ENCODE measurements around the gene HSF2BP. TPM values are rescaled to one million over a fixed set of nuclear protein-coding genes. Genes with fewer than 3 reads are reported as not detected.
"Not testable (repeated sequence)": the region's sequence is repeated elsewhere in the genome, so short reads cannot be mapped to it uniquely, and the experiment has no call there.

HSF2BP gene
- total and polyA plus RNA-seq, 2 of the 8 experiments (the other 6 are each of a cell fraction or from before 2014, with no cell fraction given), result 0.51 to 0.93 TPM

DNA sequence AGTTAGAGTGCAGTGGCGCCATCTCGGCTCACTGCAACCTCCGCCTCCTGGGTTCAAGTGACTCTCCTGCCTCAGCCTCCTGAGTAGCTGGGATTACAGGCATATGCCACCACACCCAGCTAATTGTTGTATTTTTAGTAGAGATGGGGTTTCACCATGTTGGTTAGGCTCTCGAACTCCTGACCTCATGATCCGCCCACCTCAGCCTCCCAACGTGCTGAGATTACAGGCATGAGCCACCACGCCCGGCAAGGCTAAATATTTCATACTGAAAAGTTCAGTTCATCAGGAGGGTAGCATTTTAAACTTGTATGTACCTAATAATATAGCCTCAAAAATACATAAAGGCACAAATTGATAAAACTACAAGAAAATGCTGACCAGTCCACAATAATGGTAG lies 63.5 kb downstream of the HSF2BP start:
- CTCF ChIA-PET (ENCODE audit: partially characterized antibody), result interaction anchor here (0.6 to 4.6 kb wide), 5 partner anchors 16 to 115 kb away, joined by 3 to 32 read pairs (median 3); no protein-coding TSS in a partner anchor
- not testable (repeated sequence) for FAIRE-seq; H3K79me1 ChIP-seq (ENCODE audit: low read depth, low read length); H3K23me2 ChIP-seq (ENCODE audit: low read depth, low read length); H3K18ac ChIP-seq (ENCODE audit: extremely low read depth, low read length); H4K91ac ChIP-seq (replicated peaks; ENCODE audit: insufficient read length, low read length); H2BK15ac ChIP-seq (ENCODE audit: low read length); H4K8ac ChIP-seq (ENCODE audit: extremely low read depth, insufficient read depth, low read length); H3K4me1 ChIP-seq (replicated peaks in 1 of 4; ENCODE audit: control insufficient read depth in 3 of 4, insufficient read depth in 4 of 4, low read length in 3 of 4); H3K4me2 ChIP-seq (ENCODE audit: insufficient read depth in 1 of 2, low read depth in 2 of 2, low read length in 2 of 2); H3K14ac ChIP-seq (ENCODE audit: insufficient read length); H3K27me3 ChIP-seq (replicated peaks in 1 of 4; ENCODE audit: control insufficient read depth in 3 of 4, extremely low read depth in 1 of 4, insufficient read depth in 3 of 4, low read length in 3 of 4); H3K4me3 ChIP-seq (ENCODE audit: extremely low read depth in 1 of 4, insufficient read depth in 2 of 4, low read depth in 3 of 4, low read length in 4 of 4); H3K4ac ChIP-seq (replicated peaks; ENCODE audit: insufficient read length, low read depth, low read length); H3K27ac ChIP-seq (ENCODE audit: low read depth, low read length); H2BK12ac ChIP-seq (ENCODE audit: low read depth, low read length); H3K56ac ChIP-seq (replicated peaks; ENCODE audit: insufficient read length, low read depth, low read length); H3K79me2 ChIP-seq (ENCODE audit: control insufficient read depth in 1 of 2, insufficient read depth in 2 of 2, low read length in 2 of 2); H2AFZ ChIP-seq (ENCODE audit: low read length); H2BK20ac ChIP-seq (ENCODE audit: low read length); H3K9me3 ChIP-seq (ENCODE audit: insufficient read depth in 2 of 2, low read depth in 1 of 2, low read length in 1 of 2); DNase-seq (ENCODE audit: low read depth in 1 of 2, low spot score in 2 of 2); H3K9ac ChIP-seq (replicated peaks in 1 of 4; ENCODE audit: extremely low read depth in 1 of 4, low read depth in 3 of 4, low read length in 3 of 4); H2BK120ac ChIP-seq (replicated peaks; ENCODE audit: low read depth, low read length); H2AK5ac ChIP-seq (ENCODE audit: low read depth, low read length); H4K5ac ChIP-seq (ENCODE audit: insufficient read length, low read depth, low read length); H2BK5ac ChIP-seq (ENCODE audit: low read depth, low read length); H3K36me3 ChIP-seq (ENCODE audit: control insufficient read depth in 2 of 4, insufficient read depth in 4 of 4, low read length in 3 of 4); H4K20me1 ChIP-seq (replicated peaks in 1 of 2; ENCODE audit: control insufficient read depth in 1 of 2, insufficient read depth in 2 of 2, low read length in 2 of 2); H3K23ac ChIP-seq (ENCODE audit: insufficient read length)
- POLR2A ChIA-PET (ENCODE audit: partially characterized antibody), result interaction anchor here (1.6 kb wide), 1 partner anchor 63 kb away, joined by 3 read pairs; the partner anchor contains the start of genes HSF2BP and RRP1B
- WGBS, 2 experiments (ENCODE audit: extremely low coverage in 1 of 2, insufficient coverage in 1 of 2, insufficient read length in 1 of 2, insufficient replicate concordance in 2 of 2, low coverage in 1 of 2, low lambda C conversion rate in 2 of 2, missing lambda C conversion rate in 1 of 2), result 91% methylated on average over 8 of the region's 8 CpGs; no CpG with 5 or more reads in 1 of the 2 experiments
